HG03045 (cell line): Measurements from ENCODE around the gene P2RY13.

Experiments used
- ATAC-seq: cut with Tn5 transposase; IDR thresholded peaks from one replicate; pipeline ENCODE4 v1.9.1; 2021; ENCODE audit warnings: mild to moderate bottlenecking, moderate library complexity; ENCODE audit not compliant: unreplicated experiment

Gene P2RY13

DNA sequence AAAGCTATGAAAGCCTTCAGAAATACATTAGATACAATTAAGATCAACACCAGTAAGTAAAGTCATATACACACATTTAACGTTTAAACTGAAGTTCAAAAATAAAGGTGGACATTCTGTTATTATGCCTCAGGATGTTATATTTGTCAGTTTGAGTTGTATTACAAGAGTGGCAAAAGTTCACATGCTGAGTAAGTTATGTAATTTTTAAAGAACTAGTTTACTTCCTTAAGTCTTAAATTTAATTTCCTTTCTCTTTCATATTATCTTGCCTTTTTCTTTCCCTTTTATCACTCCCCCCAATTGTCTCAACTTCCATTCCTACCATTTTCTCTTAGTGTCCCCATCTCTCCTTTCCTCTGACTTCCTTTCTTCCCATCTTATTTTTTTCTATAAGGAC lies 7.8 kb downstream of the P2RY13 start:
- no peak for ATAC-seq

- ATAC-seq: no peak
Measured at GRCh38 chr3:151320131-151320530, 9.2 kb downstream of the P2RY13 start.

- ATAC-seq: no peak
Measured at GRCh38 chr3:151319628-151320027, 9.7 kb downstream of the P2RY13 start.

DNA sequence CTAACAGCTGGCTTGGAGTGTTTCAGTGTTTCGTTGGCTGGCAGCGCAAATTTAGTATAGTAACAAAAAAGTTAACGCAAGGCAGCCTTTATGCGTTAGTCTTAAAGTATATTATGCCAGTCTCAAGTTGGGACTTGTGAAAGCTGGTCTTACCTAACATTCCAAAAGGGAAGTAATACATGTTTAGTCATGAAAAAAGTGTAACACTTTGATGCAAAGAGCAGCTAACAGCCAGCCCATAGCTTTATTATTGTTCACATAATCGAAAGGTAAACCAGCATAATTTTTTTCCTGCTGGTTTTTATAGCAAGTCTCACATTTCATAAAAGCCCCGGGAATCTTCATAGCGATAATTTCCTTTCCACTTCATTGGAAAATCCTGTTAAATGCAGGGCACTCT lies 10.4 kb downstream of the P2RY13 start:
- ATAC-seq: no peak

- no peak for ATAC-seq
Measured at GRCh38 chr3:151318313-151318712, 11.0 kb downstream of the P2RY13 start.

GRCh38 chr3:151316267-151316991 lies 12.9 kb downstream of the P2RY13 start, which contains the start of gene GPR87:
Gene GPR87, minus strand, starts transcription at chr3:151316820. Its CDS starts 16,720 bp downstream, at chr3:151300100.
- ATAC-seq: no peak

DNA sequence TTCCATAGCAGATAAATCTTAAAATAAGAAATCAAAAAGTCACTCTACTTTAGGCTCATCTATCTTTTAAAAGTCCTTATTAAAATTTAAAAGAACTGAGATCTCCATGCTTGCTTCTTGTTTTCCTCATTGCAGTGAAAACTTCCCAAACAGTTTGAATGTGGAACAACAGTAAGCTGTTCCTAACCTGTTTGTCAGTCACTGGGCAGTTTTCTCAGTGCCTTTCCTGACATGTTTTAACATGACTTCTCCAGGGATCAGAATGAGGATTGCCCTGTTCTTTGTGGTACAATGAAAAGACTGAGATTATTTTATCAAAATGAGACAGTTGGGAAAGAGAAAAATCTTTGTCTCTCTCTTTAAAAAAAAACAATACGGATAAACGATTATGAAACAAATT lies 13.5 kb downstream of the P2RY13 start:
- no peak for ATAC-seq

DNA sequence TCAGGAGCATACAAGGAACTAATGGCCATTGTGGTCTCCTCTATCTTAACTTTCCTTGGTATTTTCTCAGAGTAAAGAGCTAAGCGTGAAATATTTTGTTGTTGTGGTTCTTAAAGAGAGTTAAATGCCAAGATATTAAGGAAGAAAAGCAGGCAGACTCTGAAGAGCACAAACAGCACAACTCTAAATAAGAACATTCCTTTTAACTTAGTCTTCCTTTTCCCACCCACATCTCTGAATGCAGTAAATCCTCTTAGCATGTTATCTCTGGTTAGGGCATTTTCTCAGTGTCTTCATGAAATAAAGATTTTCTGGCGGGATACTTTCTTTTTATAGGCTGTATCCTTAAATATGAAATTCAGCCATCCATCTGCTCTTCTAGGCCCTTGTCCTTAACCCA lies 14.2 kb downstream of the P2RY13 start:
- ATAC-seq: no peak

DNA sequence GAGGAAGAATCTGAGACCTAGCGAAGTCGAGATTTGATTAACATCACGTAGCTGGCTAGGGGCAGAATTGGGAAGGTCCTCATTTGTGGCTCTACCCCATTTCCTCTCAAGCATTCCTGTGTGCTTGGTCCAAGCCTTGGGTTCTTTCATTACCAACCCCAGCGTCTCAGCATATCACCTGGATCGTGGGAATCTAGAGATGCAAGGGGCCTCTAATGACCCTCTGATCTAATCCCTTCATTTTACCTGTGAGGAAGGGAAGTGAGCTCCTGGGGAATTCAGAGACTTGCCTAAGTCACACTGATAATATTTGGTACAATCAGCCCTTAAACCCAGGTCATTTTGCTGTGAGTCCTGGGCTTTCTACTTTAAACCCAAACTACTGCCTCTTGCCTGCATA lies 14.8 kb downstream of the P2RY13 start:
- no peak for ATAC-seq

GRCh38 chr3:151314137-151314536 lies 15.2 kb downstream of the P2RY13 start:
- no peak for ATAC-seq

DNA sequence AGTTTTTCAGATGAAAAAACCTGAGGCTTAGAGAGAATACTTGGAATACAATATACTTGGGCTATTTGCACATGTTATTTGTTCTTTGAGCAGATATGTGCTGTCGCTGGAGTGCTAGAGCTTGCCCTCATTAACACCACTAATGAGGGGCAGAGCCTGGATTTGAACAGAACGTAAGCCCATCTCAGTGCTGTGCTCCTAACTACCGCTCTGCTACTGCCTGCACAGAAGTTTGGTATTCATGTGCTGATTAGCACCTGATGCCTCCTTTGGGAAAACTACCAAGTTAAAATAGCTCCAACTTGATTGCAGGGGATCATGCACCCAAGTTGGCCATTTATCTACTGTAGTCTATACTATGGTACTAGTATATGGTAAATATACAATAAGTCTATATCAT lies 16.4 kb downstream of the P2RY13 start:
- no peak for ATAC-seq

DNA sequence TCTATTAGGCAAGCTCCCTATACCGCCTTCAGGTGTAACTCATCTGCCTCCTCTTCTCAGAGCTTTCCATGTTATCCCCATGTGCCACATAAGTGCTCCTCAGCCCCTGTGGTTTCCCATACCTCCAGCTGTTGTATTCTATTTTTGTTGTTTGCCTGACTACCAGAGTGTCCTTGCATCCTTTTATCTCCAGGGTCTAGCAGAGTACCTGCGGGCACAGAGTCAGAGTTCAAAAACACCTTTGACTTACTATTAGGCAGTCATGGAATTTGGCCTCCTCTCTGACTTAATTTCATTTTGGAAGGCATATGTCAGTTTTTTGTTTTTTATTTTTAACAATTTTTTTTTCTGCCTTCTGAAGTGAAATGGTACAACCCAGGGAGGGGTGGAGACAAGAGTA lies 19.8 kb downstream of the P2RY13 start:
- no peak for ATAC-seq

DNA sequence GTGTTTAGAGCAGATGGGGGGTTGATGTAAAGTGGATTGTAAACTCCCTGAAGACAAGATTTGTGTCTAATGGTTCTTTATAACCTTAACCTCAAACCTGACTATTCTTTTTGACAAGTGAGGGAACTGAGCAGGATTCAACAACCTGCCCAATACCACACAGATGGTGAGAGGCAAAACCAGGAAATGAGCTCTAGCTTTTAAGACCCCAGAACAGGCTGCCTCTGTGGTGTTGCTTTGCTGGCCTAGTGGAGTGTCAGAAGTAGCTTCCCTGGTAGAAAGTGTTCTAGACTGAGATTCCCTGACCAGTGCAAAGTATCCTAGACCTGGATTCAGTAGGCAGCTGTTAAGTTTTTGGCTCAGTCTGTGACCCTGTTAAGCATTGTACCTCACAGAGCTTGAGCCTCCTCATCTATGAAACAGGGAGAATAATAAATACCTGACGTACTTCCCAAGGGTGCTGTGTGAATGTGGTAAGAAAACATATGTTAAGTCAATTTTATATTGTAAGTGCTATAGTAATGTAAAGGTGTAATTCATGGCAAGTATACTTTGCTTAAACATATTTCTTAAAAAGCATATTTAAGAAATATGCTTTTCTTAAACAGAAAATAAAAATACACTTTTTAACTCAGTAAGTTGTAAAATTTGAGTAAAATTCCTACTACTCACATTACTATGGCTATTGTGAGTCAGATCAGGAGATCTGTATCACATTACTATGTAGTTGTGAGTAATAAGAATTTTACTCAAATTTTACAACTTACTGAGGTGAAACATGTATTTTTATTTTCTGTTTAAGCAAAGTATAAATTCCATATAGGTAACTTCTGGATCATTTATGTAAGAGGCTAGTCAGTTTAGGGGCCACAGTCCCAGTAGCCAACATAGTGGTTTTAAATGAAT lies 21.5 kb downstream of the P2RY13 start:
- ATAC-seq: no peak

DNA sequence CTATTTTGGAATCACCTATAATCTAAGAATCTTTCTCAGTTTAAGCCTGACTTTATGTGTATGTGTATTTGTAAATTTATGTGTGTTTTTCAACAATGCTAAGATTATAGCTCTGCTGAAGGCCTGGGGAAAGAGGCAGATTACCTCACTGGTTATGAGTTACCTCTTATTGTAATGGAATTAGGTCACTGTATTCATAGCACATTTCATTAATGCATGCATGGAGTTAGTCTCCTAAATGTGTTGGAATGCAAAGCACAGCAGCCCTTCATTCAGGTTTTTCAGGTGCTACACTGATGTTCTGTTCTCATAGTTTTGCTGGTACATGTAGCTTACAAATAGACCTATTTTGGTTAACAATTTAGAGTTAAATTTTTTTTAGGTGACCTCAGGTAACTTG lies 22.2 kb downstream of the P2RY13 start:
- ATAC-seq: no peak

DNA sequence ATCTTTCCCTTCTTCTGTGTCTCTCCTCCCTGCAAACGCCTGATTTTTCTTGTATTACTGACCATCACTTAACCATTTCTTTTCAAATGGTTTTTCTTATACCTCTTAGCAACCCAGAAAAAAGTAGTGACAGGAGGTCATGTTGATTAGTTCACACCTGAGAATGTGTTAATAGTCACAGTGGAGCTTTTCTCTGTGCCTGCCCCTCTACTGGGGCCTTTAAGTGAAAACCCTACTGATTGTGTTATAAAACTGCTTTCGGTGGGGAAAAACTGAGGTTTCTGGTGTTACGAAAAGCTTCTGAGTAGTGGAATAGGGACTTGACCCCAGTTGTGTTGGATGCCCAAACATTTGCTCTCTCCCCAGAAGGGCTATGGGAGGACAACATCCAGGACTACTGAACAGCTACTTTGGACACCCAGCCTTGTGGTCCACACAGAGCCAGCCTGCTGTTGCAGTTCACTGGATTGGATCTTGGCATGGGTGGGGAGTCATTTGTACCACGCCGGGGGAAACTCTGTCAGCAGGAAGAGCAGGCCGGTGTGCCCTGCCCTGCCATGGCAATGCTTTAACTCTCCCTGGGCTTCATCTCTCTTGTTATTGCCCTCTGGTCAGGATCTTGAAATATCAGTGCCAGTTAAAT lies 23.1 kb downstream of the P2RY13 start:
- no peak for ATAC-seq

DNA sequence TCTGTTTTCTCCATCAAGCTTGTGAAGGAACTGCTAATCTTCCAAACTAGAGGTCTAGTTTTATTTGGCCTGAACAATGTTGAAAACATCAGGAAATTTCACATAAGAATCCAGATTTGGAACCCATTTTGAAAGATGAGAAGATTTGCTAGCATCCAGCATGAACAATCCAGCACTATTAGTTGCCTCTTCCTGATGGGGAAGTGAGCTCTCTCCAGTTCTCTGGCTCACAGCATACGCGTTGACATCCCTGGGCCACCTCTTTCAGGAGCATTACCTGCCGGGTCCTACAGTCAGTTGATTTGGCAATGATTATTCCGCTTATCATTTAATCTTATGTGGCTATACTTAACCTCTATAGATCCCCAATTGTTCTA lies 23.6 kb downstream of the P2RY13 start:
- ATAC-seq: no peak

- no peak for ATAC-seq
Measured at GRCh38 chr3:151305060-151305774, 24.1 kb downstream of the P2RY13 start.

GRCh38 chr3:151303751-151304150 lies 25.6 kb downstream of the P2RY13 start:
- ATAC-seq: no peak

DNA sequence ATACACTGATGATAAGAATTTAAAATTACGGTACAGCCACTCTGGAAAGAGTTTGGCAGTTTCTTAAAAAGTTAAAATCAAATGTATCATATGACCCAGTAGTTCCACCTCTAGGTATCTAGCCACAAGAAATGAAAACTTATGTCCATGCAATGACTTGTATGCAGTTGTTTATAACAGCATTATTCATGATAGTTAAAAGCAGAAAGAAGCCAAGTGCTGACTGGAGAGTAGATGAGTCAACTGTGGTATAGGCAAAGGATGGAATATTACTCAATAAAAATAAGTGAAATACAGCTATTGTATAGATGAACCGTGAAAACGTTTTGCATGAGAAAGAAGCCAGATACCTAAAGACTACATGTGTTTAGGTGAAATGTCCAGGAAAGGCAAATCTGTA lies 27.6 kb downstream of the P2RY13 start:
- ATAC-seq: no peak

DNA sequence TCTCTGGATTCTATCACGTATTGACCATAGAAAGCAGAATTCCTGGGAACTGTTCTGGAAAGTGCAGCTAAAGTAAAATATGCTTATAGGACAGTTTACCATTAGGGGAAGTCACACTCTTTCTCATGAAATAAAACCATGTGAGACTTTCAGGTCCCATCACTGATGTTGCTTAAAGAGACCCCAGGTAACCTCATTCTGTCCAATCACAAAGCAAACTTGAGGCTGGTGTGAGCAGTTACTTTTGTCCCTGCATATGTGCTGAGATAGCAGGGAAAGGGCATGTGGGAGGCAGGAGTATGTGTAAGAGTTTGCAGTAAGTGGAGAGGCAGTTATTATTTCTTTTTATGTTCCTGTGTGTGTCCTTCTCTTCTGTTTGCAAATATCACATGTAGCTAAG lies 28.8 kb downstream of the P2RY13 start:
- no peak for ATAC-seq

DNA sequence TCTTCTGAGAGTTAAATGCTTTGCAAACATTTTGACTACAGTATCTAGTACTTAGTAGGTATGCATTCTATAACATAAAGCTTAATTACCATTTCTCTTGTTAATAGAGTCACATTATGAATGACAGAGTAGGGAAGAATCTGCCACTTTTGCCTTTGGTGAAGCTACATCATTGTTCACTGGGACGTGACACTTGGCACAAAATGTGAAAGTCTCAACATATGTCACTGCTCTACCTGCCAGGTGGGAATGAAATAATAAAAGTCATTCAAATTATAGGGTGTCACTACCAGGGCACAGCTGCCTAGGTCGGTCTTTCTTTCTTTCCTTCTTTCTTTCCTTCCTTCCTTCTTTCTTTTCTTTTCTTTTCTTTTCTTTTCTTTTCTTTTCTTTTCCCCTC lies 30.3 kb downstream of the P2RY13 start:
- ATAC-seq: no peak
